ENCODE data around the gene ARMC7.
"Not testable (repeated sequence)": the region's sequence is repeated elsewhere in the genome, so short reads cannot be mapped to it uniquely, and the experiment has no call there.

The ARMC7 gene

GRCh38 chr17:75109407-75110233 is at the start of gene ARMC7:
Gene ARMC7 (plus strand): TSS chr17:75109969. CDS start chr17:75110289, 320 bp downstream.
- peak; percentile 93 for DNase-seq

GRCh38 chr17:75060434-75061054 is 49.2 kb upstream of the ARMC7 start:
- DNase-seq, result no peak

- no peak for DNase-seq
Measured at GRCh38 chr17:75061055-75061438, 48.7 kb upstream of the ARMC7 start.

- no peak for DNase-seq
Measured at GRCh38 chr17:75061618-75062017, 48.2 kb upstream of the ARMC7 start.

GRCh38 chr17:75063201-75063600 is 46.6 kb upstream of the ARMC7 start:
- DNase-seq, result no peak

GRCh38 chr17:75063626-75064025 is 46.1 kb upstream of the ARMC7 start:
- no peak for DNase-seq

GRCh38 chr17:75064040-75064439 is 45.7 kb upstream of the ARMC7 start:
- no peak for DNase-seq

GRCh38 chr17:75064460-75064859 is 45.3 kb upstream of the ARMC7 start:
- no peak for DNase-seq

- no peak for DNase-seq
Measured at GRCh38 chr17:75064867-75065561, 44.8 kb upstream of the ARMC7 start.

- DNase-seq, result no peak
Measured at GRCh38 chr17:75065562-75066151, 44.1 kb upstream of the ARMC7 start.

GRCh38 chr17:75067856-75068255 is 41.9 kb upstream of the ARMC7 start:
- DNase-seq, result no peak

GRCh38 chr17:75068750-75069149 is 41.0 kb upstream of the ARMC7 start:
- DNase-seq, result no peak

GRCh38 chr17:75069783-75070182 is 40.0 kb upstream of the ARMC7 start:
- DNase-seq, result no peak

GRCh38 chr17:75071478-75072271 is 38.1 kb upstream of the ARMC7 start:
- not testable (repeated sequence) for DNase-seq

GRCh38 chr17:75072909-75073308 is 36.9 kb upstream of the ARMC7 start:
- DNase-seq, result not testable (repeated sequence)

- no peak for DNase-seq
Measured at GRCh38 chr17:75073618-75074047, 36.1 kb upstream of the ARMC7 start.

GRCh38 chr17:75074532-75074931 is 35.2 kb upstream of the ARMC7 start:
- DNase-seq, result no peak

GRCh38 chr17:75075597-75076336 is 34.0 kb upstream of the ARMC7 start:
- no peak for DNase-seq

GRCh38 chr17:75077072-75077495 is 32.7 kb upstream of the ARMC7 start:
- no peak for DNase-seq

- peak; percentile 56 for DNase-seq
Measured at GRCh38 chr17:75077496-75078283, 32.1 kb upstream of the ARMC7 start.

All from activated naive CD4-positive, alpha-beta T cell treated with anti-CD3 and anti-CD28 coated beads, Interleukin-2, amount 50 U/mL, for 16 hours (primary cell).